GM19193 (cell line): Measurements from ENCODE around the gene MME.

ENCODE experiments used
- POLR2A ChIP-seq: IDR thresholded peaks from 4 replicates; pipeline ENCODE4 v1.6.1; 2011; ENCODE audit not compliant: insufficient read depth, insufficient read length; ENCODE audit errors: extremely low read depth

Gene MME

GRCh38 chr3:155103686-155104085 lies 23.6 kb downstream of the MME start:
- TF ChIP-seq POLR2A, result no peak

- TF ChIP-seq POLR2A, result no peak
Measured at GRCh38 chr3:155106119-155106518, 26.0 kb downstream of the MME start.

GRCh38 chr3:155110022-155110421 lies 29.9 kb downstream of the MME start:
- no peak for TF ChIP-seq POLR2A

- TF ChIP-seq POLR2A, result no peak
Measured at GRCh38 chr3:155110996-155111901, 31.1 kb downstream of the MME start.

GRCh38 chr3:155111971-155112370 lies 31.9 kb downstream of the MME start:
- TF ChIP-seq POLR2A, result no peak

GRCh38 chr3:155112661-155113389 lies 32.7 kb downstream of the MME start:
- no peak for TF ChIP-seq POLR2A

- TF ChIP-seq POLR2A, result no peak
Measured at GRCh38 chr3:155129396-155129795, 49.3 kb downstream of the MME start.

GRCh38 chr3:155130001-155130400 lies 49.9 kb downstream of the MME start:
- no peak for TF ChIP-seq POLR2A

- no peak for TF ChIP-seq POLR2A
Measured at GRCh38 chr3:155131104-155131503, 51.0 kb downstream of the MME start.

GRCh38 chr3:155135003-155135402 lies 54.9 kb downstream of the MME start:
- TF ChIP-seq POLR2A, result no peak

- TF ChIP-seq POLR2A, result no peak
Measured at GRCh38 chr3:155138677-155139076, 58.6 kb downstream of the MME start.

- no peak for TF ChIP-seq POLR2A
Measured at GRCh38 chr3:155147588-155147987, 67.5 kb downstream of the MME start.

GRCh38 chr3:155149494-155149893 lies 69.4 kb downstream of the MME start:
- TF ChIP-seq POLR2A, result no peak

GRCh38 chr3:155153242-155154186 lies 73.4 kb downstream of the MME start:
- no peak for TF ChIP-seq POLR2A

- TF ChIP-seq POLR2A, result no peak
Measured at GRCh38 chr3:155154255-155154654, 74.1 kb downstream of the MME start.

GRCh38 chr3:155158346-155159037 lies 78.4 kb downstream of the MME start:
- TF ChIP-seq POLR2A, result no peak
